Caco-2 (cell line): ENCODE results near the gene LGALS4. TPM values are rescaled to one million over a fixed set of nuclear protein-coding genes. Genes with fewer than 3 reads are reported as not detected.

Experiments used
- BruUV-seq: library from RNA; stranded (reverse); fragments of 400-500 nt; replicated peaks from 2 replicates; lab custom pipeline; 2021; lab: Mats Ljungman, UMichigan
- CTCF ChIA-PET: fragments of 300-600 bp; sonication (Branson Sonifier 250); formaldehyde crosslinking; loops from one replicate; lab custom pipeline; 2022; ENCODE audit warnings: antibody characterized with exemption; lab: Charles Lee
- POLR2A ChIA-PET: fragments of 300-600 bp; sonication (Branson Sonifier 250); formaldehyde crosslinking; loops from one replicate; lab custom pipeline; 2022; ENCODE audit warnings: antibody characterized with exemption; lab: Charles Lee
- DNase-seq, 2 experiments: peaks; one replicate each; pipeline versions ENCODE4 v3.0.0 to v3.0.0-alpha.2; 2020 to 2022
- H3K27me3 ChIP-seq: replicated peaks from 2 replicates; pipeline ENCODE4 v1.6.0; 2011; ENCODE audit warnings: low read length; ENCODE audit not compliant: control insufficient read depth, insufficient read depth
- H3K36me3 ChIP-seq: 2 replicates; pipeline ENCODE4 v1.5.1; 2011; ENCODE audit warnings: low read length; ENCODE audit not compliant: control insufficient read depth, insufficient read depth
- H3K4me1 ChIP-seq: fragments of 250-450 bp; sonication (Bioruptor Pico); 2 replicates; pipeline ENCODE4 v1.5.1; 2020; ENCODE audit warnings: mild to moderate bottlenecking
- H3K4me3 ChIP-seq: 2 replicates; pipeline ENCODE4 v1.5.1; 2011; ENCODE audit warnings: low read depth, mild to moderate bottlenecking, control low read depth, low read length
- H3K9me3 ChIP-seq: fragments of 250-450 bp; sonication (Bioruptor Pico); 2 replicates; pipeline ENCODE4 v1.5.1; 2020; ENCODE audit warnings: mild to moderate bottlenecking, moderate library complexity
- H3K27ac Mint-ChIP-seq: one replicate; pipeline ENCODE4 v1.8.0; 2022; ENCODE audit warnings: mixed read lengths; ENCODE audit not compliant: unreplicated experiment
- H3K27me3 Mint-ChIP-seq: one replicate; pipeline ENCODE4 v1.8.0; 2022; ENCODE audit warnings: mixed read lengths; ENCODE audit not compliant: insufficient read depth, unreplicated experiment
- H3K36me3 Mint-ChIP-seq: one replicate; pipeline ENCODE4 v1.8.0; 2022; ENCODE audit warnings: mild to moderate bottlenecking, mixed read lengths; ENCODE audit not compliant: insufficient read depth, unreplicated experiment
- H3K4me1 Mint-ChIP-seq: one replicate; pipeline ENCODE4 v1.8.0; 2022; ENCODE audit warnings: low read depth, mixed read lengths; ENCODE audit not compliant: unreplicated experiment
- H3K4me3 Mint-ChIP-seq: one replicate; pipeline ENCODE4 v1.8.0; 2022; ENCODE audit warnings: mild to moderate bottlenecking, moderate library complexity, mixed read lengths; ENCODE audit not compliant: unreplicated experiment
- H3K9me3 Mint-ChIP-seq: one replicate; pipeline ENCODE4 v1.8.0; 2022; ENCODE audit warnings: mixed read lengths; ENCODE audit not compliant: unreplicated experiment
- CTCF ChIP-seq, 2 experiments: fragments of 200-600 bp in 1 of 2; IDR thresholded peaks; 1 replicate in 1 of 2; 2 replicates in 1 of 2; pipeline versions ENCODE4 v1.5.1 to v1.8.0; 2011 to 2022; ENCODE audit warnings: antibody characterized with exemption in 1 of 2, control low read depth in 1 of 2, inconsistent platforms in 1 of 2, low read depth in 1 of 2, low read length in 1 of 2, mild to moderate bottlenecking in 1 of 2, moderate library complexity in 1 of 2; ENCODE audit not compliant: insufficient read depth in 1 of 2, severe bottlenecking in 1 of 2, unreplicated experiment in 1 of 2
- intact Hi-C: fragments of 100-400 bp; cut with micrococcal nuclease; formaldehyde crosslinking; loops from one replicate; pipeline ENCODE4 v1.10.0; 2022; ENCODE audit not compliant: unreplicated experiment
- total RNA-seq: library from RNA; stranded (reverse); gene quantifications from 2 replicates; pipeline ENCODE4 v1.2.3, GENCODE V29; 2022

Gene LGALS4
- total RNA-seq, 1 experiment from 2014 or later = 2.2 TPM

GRCh38 chr19:38842439-38843174 is 29.9 kb upstream of the LGALS4 start:
- TF ChIP-seq CTCF (IDR thresholded peaks at IDR 0.05; ENCODE audit: insufficient read depth in 1 of 2, low read depth in 1 of 2, low read length in 1 of 2, severe bottlenecking in 1 of 2, unreplicated experiment in 1 of 2) = no peak
- ChIA-PET CTCF (no interaction called here), POLR2A (no interaction called here)
- Mint-ChIP-seq H3K36me3 (peaks cover 100% of the 10 kb centered on the region), H3K27me3 (no peaks in the 10 kb centered on the region), H3K27ac (peak overlapping the region; percentile 1), H3K4me1 (peaks cover 34% of the 10 kb centered on the region), H3K4me3 (no peak overlapping the region), H3K9me3 (no peaks in the 10 kb centered on the region)
- Histone ChIP-seq H3K4me1 (peaks cover 23% of the 10 kb centered on the region), H3K36me3 (peaks cover 39% of the 10 kb centered on the region), H3K9me3 (no peaks in the 10 kb centered on the region), H3K4me3 (no peak overlapping the region), H3K27me3 (no peaks in the 10 kb centered on the region)
- no TSS peak for BruUV-seq
- intact Hi-C loops = no loop called here
- DNase-seq = no peak

- no peaks in the 10 kb centered on the region for H3K27me3 ChIP-seq
- no peaks in the 10 kb centered on the region for H3K9me3 Mint-ChIP-seq
- peak overlapping the region; percentile 1 for H3K27ac Mint-ChIP-seq
- ChIA-PET POLR2A (interaction anchor here (0.6 kb wide), 1 partner anchor 107 kb away, joined by 4 read pairs; no protein-coding TSS in a partner anchor), CTCF (no interaction called here)
- H3K36me3 ChIP-seq = peaks cover 37% of the 10 kb centered on the region
- DNase-seq = no peak
- H3K4me3 Mint-ChIP-seq = no peak overlapping the region
- peaks cover 39% of the 10 kb centered on the region for H3K4me1 Mint-ChIP-seq
- TF ChIP-seq CTCF (IDR thresholded peaks at IDR 0.05; ENCODE audit: insufficient read depth in 1 of 2, low read depth in 1 of 2, low read length in 1 of 2, severe bottlenecking in 1 of 2, unreplicated experiment in 1 of 2) = no peak
- no peak overlapping the region for H3K4me3 ChIP-seq
- peaks cover 100% of the 10 kb centered on the region for H3K36me3 Mint-ChIP-seq
- BruUV-seq = no TSS peak
- H3K4me1 ChIP-seq = peaks cover 29% of the 10 kb centered on the region
- no peaks in the 10 kb centered on the region for H3K27me3 Mint-ChIP-seq
- intact Hi-C loops = no loop called here
- no peaks in the 10 kb centered on the region for H3K9me3 ChIP-seq
These were observed 29.2 kb upstream of the LGALS4 start for GRCh38 chr19:38841787-38842438.

GRCh38 chr19:38841180-38841766 is 28.5 kb upstream of the LGALS4 start:
- Histone ChIP-seq H3K27me3 (no peaks in the 10 kb centered on the region), H3K36me3 (peaks cover 38% of the 10 kb centered on the region), H3K9me3 (no peaks in the 10 kb centered on the region), H3K4me1 (peaks cover 32% of the 10 kb centered on the region), H3K4me3 (no peak overlapping the region)
- H3K4me3 Mint-ChIP-seq = no peak overlapping the region
- no peaks in the 10 kb centered on the region for H3K27me3 Mint-ChIP-seq
- peaks cover 39% of the 10 kb centered on the region for H3K4me1 Mint-ChIP-seq
- BruUV-seq = no TSS peak
- H3K9me3 Mint-ChIP-seq = no peaks in the 10 kb centered on the region
- ChIA-PET POLR2A (interaction anchor here (0.5 to 1.9 kb wide), 4 partner anchors 8 to 107 kb away, joined by 3 to 18 read pairs (median 4); no protein-coding TSS in a partner anchor), CTCF (no interaction called here)
- peaks cover 100% of the 10 kb centered on the region for H3K36me3 Mint-ChIP-seq
- intact Hi-C loops = no loop called here
- no peak for DNase-seq
- TF ChIP-seq CTCF (IDR thresholded peaks at IDR 0.05; ENCODE audit: insufficient read depth in 1 of 2, low read depth in 1 of 2, low read length in 1 of 2, severe bottlenecking in 1 of 2, unreplicated experiment in 1 of 2) = no peak
- peak overlapping the region; percentile 53 for H3K27ac Mint-ChIP-seq
